GM21737 (cell line): ENCODE data around the gene MTMR1.

Experiments
- ATAC-seq: cut with Tn5 transposase; IDR thresholded peaks from one replicate; pipeline ENCODE4 v1.9.1; 2021; ENCODE audit warnings: mild to moderate bottlenecking, moderate library complexity; ENCODE audit not compliant: unreplicated experiment

MTMR1 gene

GRCh38 chrX:150696331-150696730 is 3.1 kb downstream of the MTMR1 start:
- ATAC-seq = no peak

GRCh38 chrX:150696866-150697265 is 3.7 kb downstream of the MTMR1 start:
- ATAC-seq = no peak

GRCh38 chrX:150697641-150698040 is 4.4 kb downstream of the MTMR1 start:
- ATAC-seq = no peak

GRCh38 chrX:150698981-150699380 is 5.8 kb downstream of the MTMR1 start:
- no peak for ATAC-seq

- ATAC-seq = no peak
These were observed 6.9 kb downstream of the MTMR1 start for GRCh38 chrX:150700107-150700506.

- no peak for ATAC-seq
These were observed 8.2 kb downstream of the MTMR1 start for GRCh38 chrX:150701377-150701776.

GRCh38 chrX:150702966-150703694 is 9.9 kb downstream of the MTMR1 start:
- ATAC-seq = no peak

GRCh38 chrX:150703695-150703974 is 10.4 kb downstream of the MTMR1 start:
- ATAC-seq = no peak

GRCh38 chrX:150704030-150704613 is 10.9 kb downstream of the MTMR1 start:
- no peak for ATAC-seq

GRCh38 chrX:150712619-150713018 is 19.4 kb downstream of the MTMR1 start:
- ATAC-seq = no peak

- no peak for ATAC-seq
These were observed 22.0 kb downstream of the MTMR1 start for GRCh38 chrX:150715184-150715583.

- no peak for ATAC-seq
These were observed 26.4 kb downstream of the MTMR1 start for GRCh38 chrX:150719621-150720020.

GRCh38 chrX:150729956-150730355 is 36.8 kb downstream of the MTMR1 start:
- ATAC-seq = no peak

GRCh38 chrX:150730719-150731118 is 37.5 kb downstream of the MTMR1 start:
- no peak for ATAC-seq

GRCh38 chrX:150731795-150732194 is 38.6 kb downstream of the MTMR1 start:
- ATAC-seq = no peak

GRCh38 chrX:150736475-150736874 is 43.3 kb downstream of the MTMR1 start:
- ATAC-seq = no peak

GRCh38 chrX:150752124-150752523 is 58.9 kb downstream of the MTMR1 start:
- ATAC-seq = no peak

GRCh38 chrX:150753357-150753756 is 60.2 kb downstream of the MTMR1 start:
- ATAC-seq = no peak

GRCh38 chrX:150753968-150754367 is 60.8 kb downstream of the MTMR1 start:
- no peak for ATAC-seq

GRCh38 chrX:150757371-150757770 is 64.2 kb downstream of the MTMR1 start:
- ATAC-seq = no peak

- no peak for ATAC-seq
These were observed 66.6 kb downstream of the MTMR1 start for GRCh38 chrX:150759568-150760416.

- ATAC-seq = no peak
These were observed 68.1 kb downstream of the MTMR1 start for GRCh38 chrX:150761176-150761818.
